Esophagus muscularis mucosa (tissue), 3 donors: ENCODE results near the gene ZNF536.

Experiments used
- CTCF ChIP-seq, 3 experiments: fragments of 200-600 bp in 2 of 3; fragments of 450-650 bp in 1 of 3; sonication (generic) in 2 of 3; IDR thresholded peaks; one replicate each; pipeline ENCODE4 v1.5.1; 2017 to 2019; ENCODE audit warnings: antibody characterized with exemption in 3 of 3, mild to moderate bottlenecking in 2 of 3, moderate library complexity in 1 of 3
- POLR2AphosphoS5 ChIP-seq, 2 donors: sonication (generic); formaldehyde crosslinking; IDR thresholded peaks; one replicate each; pipeline ENCODE4 v1.6.1; 2017; ENCODE audit warnings: antibody characterized with exemption in 2 of 2

DNA sequence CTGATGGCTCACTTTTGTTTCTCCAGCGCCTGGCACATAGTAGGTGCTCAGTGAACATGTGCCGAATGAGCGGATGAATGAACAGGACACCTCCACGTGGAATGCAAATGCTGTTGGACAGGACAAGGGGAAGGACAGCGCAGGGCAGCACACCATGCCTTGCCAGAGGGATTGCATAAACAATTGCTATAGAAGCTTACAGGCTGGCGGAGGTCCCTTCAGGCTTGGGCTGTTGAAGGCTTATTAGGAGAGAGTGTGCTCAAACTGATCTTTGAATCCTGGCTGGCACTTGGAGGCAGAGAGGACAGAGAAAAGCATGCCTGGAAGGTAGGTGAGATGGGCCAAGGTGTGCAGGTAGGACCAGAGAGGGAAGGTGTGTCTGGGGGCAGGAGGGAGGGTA lies 35.9 kb upstream of the ZNF536 start:
- TF ChIP-seq CTCF (IDR thresholded peaks at IDR 0.05) = no peak
- no peak for TF ChIP-seq POLR2AphosphoS5 (IDR thresholded peaks at IDR 0.05)
